Lower lobe of right lung (tissue), 2 donors: ENCODE data around the gene TMEM74B. TPM values are rescaled to one million over a fixed set of nuclear protein-coding genes. Genes with fewer than 3 reads are reported as not detected.

Source experiments
- ATAC-seq, 2 donors: fragments of 200-7000 bp; cut with Tn5 transposase; one replicate each; pipeline ENCODE4 v1.9.1; 2020 to 2022; ENCODE audit warnings: mild to moderate bottlenecking in 2 of 2, moderate library complexity in 2 of 2
- DNase-seq: peaks from one replicate; pipeline ENCODE4 v3.0.0-alpha.2; 2020
- H3K27ac ChIP-seq: fragments of 200-600 bp; one replicate; pipeline ENCODE4 v1.8.0; 2022
- H3K27me3 ChIP-seq: fragments of 200-600 bp; one replicate; pipeline ENCODE4 v1.8.0; 2022; ENCODE audit warnings: low read depth
- H3K36me3 ChIP-seq: fragments of 200-600 bp; one replicate; pipeline ENCODE4 v1.8.0; 2022; ENCODE audit warnings: mild to moderate bottlenecking
- H3K4me1 ChIP-seq: fragments of 200-600 bp; one replicate; pipeline ENCODE4 v1.8.0; 2022
- H3K4me3 ChIP-seq: fragments of 200-600 bp; one replicate; pipeline ENCODE4 v1.8.0; 2022; ENCODE audit warnings: mild to moderate bottlenecking
- H3K9me3 ChIP-seq: fragments of 200-600 bp; one replicate; pipeline ENCODE4 v1.8.0; 2022
- CTCF ChIP-seq: fragments of 200-600 bp; IDR thresholded peaks from one replicate; pipeline ENCODE4 v1.8.0; 2022; ENCODE audit warnings: antibody characterized with exemption, mild to moderate bottlenecking
- intact Hi-C: fragments of 100-400 bp; cut with DNase I; formaldehyde crosslinking; loops from one replicate; pipeline ENCODE4 v1.11.0; 2022
- total RNA-seq: library from RNA; stranded (reverse); fragmentation: NEBNext Ultra II Directional; extraction: Animal tissue kit (Norgen Biotek cat#: 25700); gene quantifications from one replicate; pipeline ENCODE4 v1.2.1, GENCODE V29; 2021
- donor health status: DM: no; HTN: yes; CAD: no; lungs with severe emphysema.

Gene TMEM74B
- total RNA-seq, 1 donor from 2014 or later = 15.8 TPM

GRCh38 chr20:1196634-1197033 is 11.9 kb upstream of the TMEM74B start:
- Histone ChIP-seq H3K9me3 (no peaks in the 10 kb centered on the region), H3K27me3 (no peaks in the 10 kb centered on the region), H3K4me1 (peaks cover 6% of the 10 kb centered on the region), H3K27ac (no peak overlapping the region), H3K4me3 (no peak overlapping the region), H3K36me3 (no peaks in the 10 kb centered on the region)
- intact Hi-C loops = no loop called here
- TF ChIP-seq CTCF = no peak
- DNase-seq (no peak), ATAC-seq (no peak)

- no peak overlapping the region for H3K4me3 ChIP-seq
- no peak for ATAC-seq
- no peaks in the 10 kb centered on the region for H3K9me3 ChIP-seq
Observed at GRCh38 chr20:1195226-1195625, 10.4 kb upstream of the TMEM74B start.

GRCh38 chr20:1191299-1191698 is 6.5 kb upstream of the TMEM74B start:
- intact Hi-C loops = no loop called here
- Histone ChIP-seq H3K9me3 (no peaks in the 10 kb centered on the region), H3K36me3 (no peaks in the 10 kb centered on the region), H3K4me1 (peaks cover 9% of the 10 kb centered on the region), H3K4me3 (no peak overlapping the region), H3K27me3 (no peaks in the 10 kb centered on the region), H3K27ac (no peak overlapping the region)
- TF ChIP-seq CTCF = no peak
- no peak for DNase-seq
- ATAC-seq = peak in 1 of 2 donors; percentile 49

More at GRCh38 chr20:1195226-1195625, 10.4 kb upstream of the TMEM74B start:
- DNase-seq = no peak
- no peak for TF ChIP-seq CTCF
- intact Hi-C loops = no loop called here
- Histone ChIP-seq H3K27ac (no peak overlapping the region), H3K27me3 (no peaks in the 10 kb centered on the region), H3K36me3 (no peaks in the 10 kb centered on the region), H3K4me1 (peaks cover 6% of the 10 kb centered on the region)

- Histone ChIP-seq H3K9me3 (no peaks in the 10 kb centered on the region), H3K27ac (no peak overlapping the region), H3K27me3 (peaks cover 2% of the 10 kb centered on the region), H3K36me3 (no peaks in the 10 kb centered on the region), H3K4me1 (peaks cover 12% of the 10 kb centered on the region), H3K4me3 (no peak overlapping the region)
- no peak for TF ChIP-seq CTCF
- ATAC-seq (no peak), DNase-seq (no peak)
- intact Hi-C loops = no loop called here
Observed at GRCh38 chr20:1190847-1191246, 6.1 kb upstream of the TMEM74B start.

GRCh38 chr20:1189827-1190226 is 5.0 kb upstream of the TMEM74B start:
- H3K36me3 ChIP-seq = no peaks in the 10 kb centered on the region
- peaks cover 15% of the 10 kb centered on the region for H3K4me1 ChIP-seq
- no peak for ATAC-seq
- H3K27ac ChIP-seq = no peak overlapping the region
- intact Hi-C loops = no loop called here
- H3K9me3 ChIP-seq = no peaks in the 10 kb centered on the region
- DNase-seq = no peak
- no peak overlapping the region for H3K4me3 ChIP-seq
- peaks cover 10% of the 10 kb centered on the region for H3K27me3 ChIP-seq
- no peak for TF ChIP-seq CTCF

GRCh38 chr20:1188347-1188746 is 3.6 kb upstream of the TMEM74B start:
- Histone ChIP-seq H3K27me3 (peaks cover 16% of the 10 kb centered on the region), H3K36me3 (no peaks in the 10 kb centered on the region), H3K4me1 (peaks cover 18% of the 10 kb centered on the region), H3K4me3 (no peak overlapping the region), H3K9me3 (no peaks in the 10 kb centered on the region), H3K27ac (no peak overlapping the region)
- intact Hi-C loops = no loop called here
- TF ChIP-seq CTCF = no peak
- DNase-seq (no peak), ATAC-seq (no peak)
